Naive thymus-derived CD8-positive, alpha-beta T cell (primary cell): ENCODE results near the gene TSPAN5. TPM values are rescaled to one million over a fixed set of nuclear protein-coding genes. Genes with fewer than 3 reads are reported as not detected.

Experiments used
- ATAC-seq, 2 donors: fragments of 150-1000 bp; cut with Tn5 transposase in 1 of 2; sonication (Bioruptor Pico), chemical (Tn5 transposase) in 1 of 2; 1 replicate in 1 of 2; 2 replicates in 1 of 2; pipeline ENCODE4 v1.10.0; 2021; ENCODE audit warnings: mild to moderate bottlenecking in 2 of 2, moderate library complexity in 2 of 2
- POLR2A ChIA-PET: fragments of 350-600 bp; sonication (Branson Sonifier 250); formaldehyde crosslinking; loops from one replicate; lab custom pipeline; 2021; ENCODE audit warnings: antibody characterized with exemption; lab: Charles Lee
- DNase-seq, 10 donors: peaks; one replicate each; pipeline versions ENCODE4 v3.0.0 to v3.0.0-alpha.2; 2020 to 2022
- H3K27ac Mint-ChIP-seq, 10 donors: one replicate each; pipeline ENCODE4 v1.8.0; 2020 to 2022; ENCODE audit warnings: mild to moderate bottlenecking in 10 of 10, mixed read lengths in 10 of 10, moderate library complexity in 4 of 10, inconsistent platforms in 1 of 10
- H3K27me3 Mint-ChIP-seq, 5 donors: one replicate each; pipeline ENCODE4 v1.8.0; 2021 to 2022; ENCODE audit warnings: mixed read lengths in 5 of 5
- H3K36me3 Mint-ChIP-seq, 3 donors: one replicate each; pipeline ENCODE4 v1.8.0; 2020 to 2022; ENCODE audit warnings: mixed read lengths in 3 of 3, mild to moderate bottlenecking in 2 of 3, inconsistent platforms in 1 of 3
- H3K4me1 Mint-ChIP-seq, 4 donors: one replicate each; pipeline ENCODE4 v1.8.0; 2021 to 2022; ENCODE audit warnings: mixed read lengths in 4 of 4
- H3K4me3 Mint-ChIP-seq, 10 donors: one replicate each; pipeline ENCODE4 v1.8.0; 2020 to 2022; ENCODE audit warnings: mild to moderate bottlenecking in 10 of 10, mixed read lengths in 10 of 10, moderate library complexity in 6 of 10, inconsistent platforms in 1 of 10
- H3K9me3 Mint-ChIP-seq, 9 donors: one replicate each; pipeline ENCODE4 v1.8.0; 2020 to 2022; ENCODE audit warnings: mixed read lengths in 9 of 9, mild to moderate bottlenecking in 3 of 9, inconsistent platforms in 1 of 9, moderate library complexity in 1 of 9
- polyA plus RNA-seq, 3 donors: library from polyadenylated mRNA; unstranded; fragments of 300-500 nt; fragmentation: Illumina TruSeq; gene quantifications; one replicate each; pipeline ENCODE4 v1.2.3, GENCODE V29; 2021
- total RNA-seq, 8 experiments: library from RNA in 2 of 8; stranded (reverse) in 2 of 8; gene quantifications; one replicate each; pipeline ENCODE4 v1.2.3 and lab custom pipeline; 2021 to 2026

TSPAN5 gene
- total and polyA plus RNA-seq, 5 experiments from 2014 or later, result 5.0 to 13.9 (median 5.9) TPM

- H3K4me3 Mint-ChIP-seq, result no peak overlapping the region
- no peak for ATAC-seq
- POLR2A ChIA-PET, result no interaction called here
- H3K27ac Mint-ChIP-seq, result no peak overlapping the region
- DNase-seq, result no peak
- H3K36me3 Mint-ChIP-seq, result no peaks in the 10 kb centered on the region
- peaks cover 12 to 35% (median 24%) of the 10 kb centered on the region in 4 donors for H3K4me1 Mint-ChIP-seq
- H3K9me3 Mint-ChIP-seq, result peaks cover 0 to 2% (median 0%) of the 10 kb centered on the region in 9 donors
- no peaks in the 10 kb centered on the region for H3K27me3 Mint-ChIP-seq
These were observed 134.2 kb downstream of the TSPAN5 start for GRCh38 chr4:98524230-98524629.

DNA sequence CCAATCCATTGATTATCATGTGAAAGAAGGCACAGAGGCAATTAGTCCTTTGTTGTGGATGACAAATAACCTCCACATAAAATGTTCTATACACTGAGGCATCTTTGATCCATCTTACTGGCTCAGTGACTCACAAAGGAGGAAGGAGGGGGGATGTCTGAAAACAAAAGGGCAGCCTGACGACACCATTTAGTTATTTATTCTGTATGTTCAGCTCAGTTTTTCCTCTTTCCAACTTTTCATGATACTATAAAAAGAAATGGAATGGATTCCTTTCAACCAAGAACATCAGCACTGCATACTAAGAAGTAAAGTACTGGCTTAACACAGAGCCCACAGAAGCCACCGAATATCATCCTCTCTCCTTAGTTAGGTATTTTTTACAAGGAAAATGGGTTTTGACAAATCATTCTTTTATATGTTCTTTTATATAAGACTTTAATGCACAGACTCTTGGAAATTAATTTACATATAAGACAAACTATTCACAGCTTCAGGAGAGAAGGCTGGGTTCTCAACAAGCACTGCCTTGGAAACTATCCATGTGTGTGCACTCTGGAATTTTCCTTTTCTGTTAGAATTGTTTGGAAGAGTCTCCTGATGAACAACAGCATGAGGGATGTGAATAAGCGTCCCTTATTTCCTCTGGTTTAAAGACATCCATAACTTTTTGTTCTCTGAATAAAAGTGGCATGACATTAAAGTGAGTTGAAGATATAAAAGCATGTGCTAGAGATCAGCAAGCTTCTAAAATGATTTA, 135.6 kb downstream of the TSPAN5 start:
- POLR2A ChIA-PET, result no interaction called here
- peak in 1 of 2 donors; percentile 23 for ATAC-seq

DNA sequence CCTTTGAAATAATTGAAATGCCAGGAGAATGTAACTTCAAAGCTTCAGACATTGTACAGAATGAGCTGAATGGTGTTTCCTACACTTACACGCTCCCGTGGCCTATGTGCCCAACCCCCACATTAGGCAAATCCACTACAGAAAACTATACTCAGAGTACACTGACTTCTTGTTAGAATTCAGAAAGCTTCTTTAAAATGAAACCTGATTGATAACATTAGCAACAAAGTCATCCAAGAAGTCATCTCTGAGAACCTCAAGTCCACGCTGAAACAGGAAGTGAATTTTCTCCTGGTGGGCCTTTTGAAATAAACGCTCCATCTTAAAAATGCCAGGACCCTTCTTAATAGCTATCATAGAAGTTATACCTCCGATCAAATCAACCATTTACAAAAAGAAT, 136.3 kb downstream of the TSPAN5 start:
- Mint-ChIP-seq H3K4me3 (peak overlapping the region in 3 of 10 donors; percentile 2 to 29 (median 7)), H3K27me3 (no peaks in the 10 kb centered on the region), H3K4me1 (peaks cover 13 to 36% (median 26%) of the 10 kb centered on the region in 4 donors), H3K9me3 (peaks cover 0 to 4% (median 1%) of the 10 kb centered on the region in 9 donors), H3K36me3 (peaks cover 0 to 3% (median 3%) of the 10 kb centered on the region in 3 donors), H3K27ac (peak overlapping the region in 1 of 10 donors; percentile 37)
- POLR2A ChIA-PET, result no interaction called here
- no peak for ATAC-seq
- DNase-seq, result no peak

More for the DNA sequence above, 135.6 kb downstream of the TSPAN5 start:
- Mint-ChIP-seq H3K4me3 (no peak overlapping the region), H3K4me1 (peaks cover 13 to 36% (median 26%) of the 10 kb centered on the region in 4 donors), H3K9me3 (peaks cover 0 to 2% (median 0%) of the 10 kb centered on the region in 9 donors), H3K27ac (peak overlapping the region in 1 of 10 donors; percentile 37), H3K36me3 (no peaks in the 10 kb centered on the region), H3K27me3 (no peaks in the 10 kb centered on the region)
- no peak for DNase-seq

- ATAC-seq (no peak), DNase-seq (no peak)
- H3K27me3 Mint-ChIP-seq, result no peaks in the 10 kb centered on the region
- peaks cover 0 to 9% (median 9%) of the 10 kb centered on the region in 3 donors for H3K36me3 Mint-ChIP-seq
- POLR2A ChIA-PET, result no interaction called here
- peak overlapping the region in 1 of 10 donors; percentile 30 for H3K4me3 Mint-ChIP-seq
- peaks cover 0 to 9% (median 2%) of the 10 kb centered on the region in 9 donors for H3K9me3 Mint-ChIP-seq
- H3K27ac Mint-ChIP-seq, result peak overlapping the region in 1 of 10 donors; percentile 37
- H3K4me1 Mint-ChIP-seq, result peaks cover 13 to 36% (median 25%) of the 10 kb centered on the region in 4 donors
These were observed 136.9 kb downstream of the TSPAN5 start for GRCh38 chr4:98521486-98521885.

DNA sequence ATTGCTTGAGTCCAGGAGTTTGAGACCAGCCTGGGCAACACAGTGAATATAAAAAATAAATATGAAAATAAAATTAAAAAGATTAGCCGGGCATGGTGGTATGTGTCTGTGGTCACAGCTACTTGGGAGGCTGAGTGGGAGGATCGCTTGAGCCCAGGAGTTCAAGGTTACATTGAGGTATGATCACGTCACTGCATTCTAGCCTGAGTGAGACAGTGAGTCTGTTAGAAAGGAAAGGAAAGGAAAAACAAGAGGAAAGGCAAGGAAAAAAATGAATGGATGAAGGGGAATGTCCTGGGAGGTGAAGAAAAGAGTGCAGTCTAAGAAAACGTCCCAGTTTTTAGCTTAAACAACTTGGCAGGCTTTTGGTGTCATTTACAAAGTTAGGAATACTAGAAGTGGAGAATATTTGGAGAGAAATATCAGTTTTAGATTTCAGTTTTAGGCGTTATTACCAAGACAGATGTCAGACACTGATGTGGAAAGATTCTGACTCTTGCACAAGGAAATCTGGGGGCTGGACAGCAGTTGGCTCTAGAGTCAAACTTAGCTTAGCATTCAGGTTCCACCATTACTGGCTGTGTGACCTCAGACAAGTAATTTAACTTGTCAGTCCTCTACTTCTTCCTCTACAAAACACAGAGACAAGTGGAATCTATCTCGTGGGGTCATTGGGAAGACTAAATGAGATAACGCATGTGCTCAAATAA, 139.0 kb downstream of the TSPAN5 start:
- H3K27ac Mint-ChIP-seq, result peak overlapping the region in 1 of 10 donors; percentile 29
- no peak overlapping the region for H3K4me3 Mint-ChIP-seq
- H3K36me3 Mint-ChIP-seq, result peaks cover 0 to 11% (median 9%) of the 10 kb centered on the region in 3 donors
- POLR2A ChIA-PET, result no interaction called here
- ATAC-seq (no peak), DNase-seq (no peak)
- peaks cover 16 to 44% (median 32%) of the 10 kb centered on the region in 4 donors for H3K4me1 Mint-ChIP-seq
- no peaks in the 10 kb centered on the region for H3K27me3 Mint-ChIP-seq
- H3K9me3 Mint-ChIP-seq, result peaks cover 0 to 9% (median 2%) of the 10 kb centered on the region in 9 donors

DNA sequence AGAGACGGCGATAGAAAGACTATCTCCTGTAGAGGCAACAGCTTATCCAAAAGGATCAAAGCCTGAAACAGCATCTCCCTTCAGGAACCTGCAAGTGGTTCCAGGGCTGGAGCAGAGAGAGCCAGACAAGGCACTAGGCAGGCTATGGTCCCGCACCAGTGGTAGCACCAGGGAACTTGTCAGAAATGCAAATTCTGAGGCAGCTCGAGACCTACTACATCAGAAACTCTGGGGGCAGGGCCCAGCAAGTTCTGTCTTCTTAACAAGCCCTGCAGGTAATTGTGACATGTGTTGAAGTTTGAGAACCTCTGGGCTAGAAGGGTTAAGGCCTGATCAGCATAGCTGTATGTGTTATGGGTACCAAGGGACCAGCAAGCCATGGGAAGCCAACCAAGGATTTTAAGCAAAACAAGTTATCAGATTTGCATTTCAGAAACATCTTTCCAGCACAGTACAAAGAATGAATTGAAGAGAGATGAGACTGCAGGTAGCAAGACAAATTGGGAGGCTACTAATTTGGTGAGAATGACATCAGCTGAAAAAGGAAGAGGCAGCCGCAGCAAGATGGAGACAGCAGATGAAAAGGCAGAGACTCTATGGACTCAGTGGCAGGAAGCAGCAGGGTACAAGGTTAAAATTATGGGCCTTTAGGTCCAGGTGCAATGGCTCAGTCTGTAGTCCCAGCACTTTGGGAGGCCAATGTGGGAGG, 139.7 kb downstream of the TSPAN5 start:
- peaks cover 16 to 43% (median 31%) of the 10 kb centered on the region in 4 donors for H3K4me1 Mint-ChIP-seq
- DNase-seq (no peak), ATAC-seq (no peak)
- H3K4me3 Mint-ChIP-seq, result no peak overlapping the region
- H3K36me3 Mint-ChIP-seq, result peaks cover 0 to 11% (median 9%) of the 10 kb centered on the region in 3 donors
- no peaks in the 10 kb centered on the region for H3K27me3 Mint-ChIP-seq
- peaks cover 0 to 9% (median 2%) of the 10 kb centered on the region in 9 donors for H3K9me3 Mint-ChIP-seq
- peak overlapping the region in 1 of 10 donors; percentile 29 for H3K27ac Mint-ChIP-seq
- POLR2A ChIA-PET, result no interaction called here

DNA sequence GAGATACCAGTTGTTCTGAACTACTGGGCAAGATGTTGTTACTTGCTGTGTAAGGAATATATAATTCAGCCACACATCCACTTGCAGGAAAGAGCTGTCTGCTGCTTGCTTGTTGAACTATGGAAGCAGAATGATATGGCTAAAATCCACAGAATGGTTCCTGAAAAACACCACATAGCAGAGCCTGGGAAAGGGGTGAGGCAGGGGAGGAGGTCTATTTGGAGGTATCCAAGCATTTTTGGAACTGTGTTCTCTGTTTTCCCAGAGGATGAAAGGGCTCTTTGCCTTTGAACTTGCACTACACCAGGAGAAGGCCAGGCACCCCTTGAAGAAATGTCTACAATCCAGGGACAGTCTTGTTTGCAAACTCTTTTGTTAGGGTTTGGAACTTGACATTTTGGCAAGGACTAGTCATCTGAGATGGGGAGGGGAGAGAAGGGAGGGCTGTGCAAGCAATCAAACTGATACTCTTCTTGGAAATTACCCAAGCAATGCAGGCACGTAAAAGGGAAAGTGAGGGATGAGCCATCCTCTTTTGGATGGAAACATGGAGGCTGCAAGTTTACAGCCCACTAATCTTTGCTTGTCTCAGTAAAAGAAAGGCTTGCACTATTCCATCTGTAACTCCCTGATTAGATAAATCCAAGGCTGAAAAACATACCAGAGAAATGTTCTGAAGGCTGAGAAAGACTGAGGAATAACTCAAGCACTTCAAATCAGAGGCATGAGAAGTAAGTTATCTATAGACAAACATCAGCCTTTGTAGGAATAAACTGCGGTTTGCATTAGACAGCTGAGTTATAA, 141.0 kb downstream of the TSPAN5 start:
- H3K4me1 Mint-ChIP-seq, result peaks cover 21 to 47% (median 30%) of the 10 kb centered on the region in 4 donors
- POLR2A ChIA-PET, result no interaction called here
- ATAC-seq, result no peak

DNA sequence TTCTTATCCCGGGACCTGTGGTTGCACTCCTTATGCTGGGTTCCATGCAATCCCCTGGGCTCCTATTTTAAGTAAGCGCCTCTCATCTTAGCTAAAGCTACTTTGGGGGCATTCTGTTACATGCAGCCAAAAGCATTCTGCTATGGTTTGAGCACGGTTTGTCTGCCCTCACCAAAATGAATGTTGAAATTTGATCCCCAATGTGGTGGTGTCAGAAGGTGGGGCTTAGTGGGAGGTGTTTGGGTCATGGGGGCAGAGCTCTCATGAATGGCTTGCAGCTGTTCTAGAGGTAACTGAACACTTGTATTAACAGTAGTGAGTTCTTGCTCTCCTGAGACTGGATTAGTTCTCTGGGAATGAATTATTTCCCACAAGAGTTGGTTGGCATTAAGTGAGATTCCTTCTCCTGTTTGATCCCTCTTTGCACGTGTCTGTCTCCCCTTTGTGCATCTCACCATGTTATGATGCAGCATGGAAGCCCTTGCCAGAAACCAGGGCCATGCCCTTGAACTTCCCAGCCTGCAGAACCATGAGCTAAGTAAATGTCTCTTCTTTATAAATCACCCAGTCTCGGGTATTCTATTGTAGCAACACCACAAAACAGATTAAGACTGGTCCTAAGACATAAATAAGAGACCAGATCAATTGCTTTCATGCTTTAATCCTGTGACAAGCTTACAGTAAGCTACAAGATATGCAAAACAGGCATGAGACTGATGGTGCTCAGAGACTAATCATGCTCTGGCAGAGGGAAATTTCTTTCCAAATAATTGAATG, 141.8 kb downstream of the TSPAN5 start:
- no peak overlapping the region for H3K27ac Mint-ChIP-seq

More for the DNA sequence above, 141.0 kb downstream of the TSPAN5 start:
- peaks cover 0 to 11% (median 9%) of the 10 kb centered on the region in 3 donors for H3K36me3 Mint-ChIP-seq
- no peaks in the 10 kb centered on the region for H3K27me3 Mint-ChIP-seq
- H3K4me3 Mint-ChIP-seq, result no peak overlapping the region
- H3K27ac Mint-ChIP-seq, result no peak overlapping the region
- H3K9me3 Mint-ChIP-seq, result peaks cover 0 to 9% (median 2%) of the 10 kb centered on the region in 9 donors
- no peak for DNase-seq

DNA sequence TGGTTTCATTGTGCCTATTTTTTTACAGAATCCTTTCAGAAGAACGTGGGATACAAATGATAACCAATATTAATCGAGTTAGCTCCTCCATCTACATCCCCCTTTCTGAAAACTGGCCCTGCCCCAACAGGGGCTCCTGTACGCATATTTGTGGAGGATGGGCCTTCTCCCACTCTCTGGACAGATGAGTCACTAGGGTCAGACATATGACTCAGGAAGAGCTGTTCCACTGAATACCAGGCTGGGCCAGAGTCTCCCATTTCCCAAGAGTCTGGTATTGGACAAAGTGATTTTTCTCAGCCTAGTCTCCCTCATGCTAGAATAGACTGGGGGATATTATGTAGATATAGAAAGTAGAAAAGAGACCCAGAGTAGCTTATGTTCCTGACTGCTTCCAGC, 142.4 kb downstream of the TSPAN5 start:
- peaks cover 0 to 11% (median 9%) of the 10 kb centered on the region in 3 donors for H3K36me3 Mint-ChIP-seq
- H3K27me3 Mint-ChIP-seq, result no peaks in the 10 kb centered on the region
- H3K4me3 Mint-ChIP-seq, result no peak overlapping the region
- ATAC-seq (no peak), DNase-seq (no peak)
- H3K4me1 Mint-ChIP-seq, result peaks cover 15 to 38% (median 23%) of the 10 kb centered on the region in 4 donors
- H3K27ac Mint-ChIP-seq, result no peak overlapping the region
- peaks cover 0 to 9% (median 2%) of the 10 kb centered on the region in 9 donors for H3K9me3 Mint-ChIP-seq
- POLR2A ChIA-PET, result no interaction called here

More for the DNA sequence above, 141.8 kb downstream of the TSPAN5 start:
- peaks cover 0 to 11% (median 9%) of the 10 kb centered on the region in 3 donors for H3K36me3 Mint-ChIP-seq
- H3K27me3 Mint-ChIP-seq, result no peaks in the 10 kb centered on the region
- H3K9me3 Mint-ChIP-seq, result peaks cover 0 to 9% (median 2%) of the 10 kb centered on the region in 9 donors
- POLR2A ChIA-PET, result no interaction called here
- ATAC-seq, result no peak
- DNase-seq, result no peak
- peaks cover 13 to 39% (median 23%) of the 10 kb centered on the region in 4 donors for H3K4me1 Mint-ChIP-seq
- no peak overlapping the region for H3K4me3 Mint-ChIP-seq

DNA sequence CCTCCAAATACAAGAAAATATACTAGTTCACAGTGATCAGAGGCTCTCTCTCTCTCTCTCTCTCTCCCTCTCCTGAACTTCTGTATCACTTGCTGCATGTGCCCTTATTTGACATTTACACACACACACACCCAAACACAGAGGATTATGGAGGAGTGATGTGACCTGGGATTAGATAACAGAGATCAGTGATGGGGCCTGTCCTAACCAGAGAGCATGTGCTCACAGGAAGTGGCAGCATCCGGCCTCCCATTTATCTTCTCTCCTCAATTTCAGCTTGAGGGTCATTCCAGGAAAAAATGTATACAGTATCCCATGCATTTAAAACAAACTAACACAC, 143.0 kb downstream of the TSPAN5 start:
- no peak for ATAC-seq
- Mint-ChIP-seq H3K9me3 (peaks cover 0 to 9% (median 2%) of the 10 kb centered on the region in 9 donors), H3K4me1 (peaks cover 19 to 44% (median 27%) of the 10 kb centered on the region in 4 donors), H3K27ac (peak overlapping the region in 2 of 10 donors; percentile 18 to 47), H3K27me3 (no peaks in the 10 kb centered on the region), H3K36me3 (peaks cover 0 to 11% (median 9%) of the 10 kb centered on the region in 3 donors), H3K4me3 (no peak overlapping the region)
- POLR2A ChIA-PET, result no interaction called here
- DNase-seq, result no peak

DNA sequence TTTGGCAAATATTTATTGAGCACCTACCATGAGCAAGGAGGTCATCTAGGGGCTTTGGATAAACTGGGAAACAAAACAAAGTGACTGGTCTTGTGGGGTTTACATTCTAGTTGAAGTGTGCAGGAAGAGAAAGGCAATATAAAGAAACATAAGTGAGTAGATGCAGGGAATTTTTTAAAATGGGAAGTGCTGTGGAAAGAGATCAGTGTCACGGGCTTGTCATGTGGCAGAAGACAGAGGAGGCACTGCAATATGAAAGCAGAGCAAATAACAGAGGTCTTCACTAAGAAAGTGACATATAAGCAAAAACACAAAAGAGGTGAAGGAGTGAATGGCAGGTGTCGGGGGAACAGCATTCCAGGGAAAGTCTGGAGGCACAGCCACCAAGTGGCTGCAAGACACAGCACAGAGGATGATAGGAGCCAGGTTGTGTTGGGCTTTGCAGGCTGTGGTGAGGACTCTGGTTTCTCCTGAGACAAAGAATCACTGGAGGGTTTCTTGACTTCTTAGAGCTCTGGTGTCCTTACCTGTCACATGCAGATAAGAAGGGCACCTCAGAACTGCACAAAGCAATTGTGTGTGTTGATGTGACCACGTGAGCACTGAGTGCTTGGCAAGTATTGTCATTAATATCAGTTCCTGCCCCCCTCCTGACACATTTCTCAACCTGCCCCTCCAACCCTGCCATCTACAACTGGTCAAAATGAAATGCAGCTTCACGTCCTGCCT, 143.5 kb downstream of the TSPAN5 start:
- no peak for ATAC-seq
- Mint-ChIP-seq H3K36me3 (peaks cover 0 to 11% (median 9%) of the 10 kb centered on the region in 3 donors), H3K4me3 (no peak overlapping the region), H3K27me3 (no peaks in the 10 kb centered on the region), H3K9me3 (peaks cover 0 to 9% (median 1%) of the 10 kb centered on the region in 9 donors), H3K27ac (peak overlapping the region in 2 of 10 donors; percentile 18 to 47), H3K4me1 (peaks cover 18 to 41% (median 25%) of the 10 kb centered on the region in 4 donors)
- POLR2A ChIA-PET, result no interaction called here
- no peak for DNase-seq
